ENCODE measurements around the gene TRIM7. TPM values are rescaled to one million over a fixed set of nuclear protein-coding genes. Genes with fewer than 3 reads are reported as not detected.

TRIM7 gene
- total RNA-seq, result 1 to 10 TPM; 2.7 to 5.9 TPM

- peak within 1 kb of the TSS; percentile 87 for H3K4me3 Mint-ChIP-seq
- peak; percentile 6 for ATAC-seq (replicated peaks)
- H3K36me3 Mint-ChIP-seq (ENCODE audit: low read depth), result peaks cover 26% of the 10 kb centered on the region
- peaks cover 25% of the 10 kb centered on the region for H3K4me1 Mint-ChIP-seq
- peaks cover 5% of the 10 kb centered on the region for H3K27me3 Mint-ChIP-seq
- H3K27ac Mint-ChIP-seq, result peak within 1 kb of the TSS; percentile 100
- no peaks in the 10 kb centered on the region for H3K9me3 Mint-ChIP-seq
Measured at GRCh38 chr5:181204826-181205760, at the start of gene TRIM7. TSS of gene TRIM7 (minus strand) at chr5:181205196. CDS start at chr5:181205110, 86 bp downstream.

GRCh38 chr5:181248277-181248676, 43.3 kb upstream of the TRIM7 start:
- Mint-ChIP-seq H3K27ac (peak overlapping the region; percentile 99), H3K27me3 (no peaks in the 10 kb centered on the region), H3K4me1 (peaks cover 32% of the 10 kb centered on the region), H3K4me3 (peak overlapping the region; percentile 85), H3K36me3 (ENCODE audit: low read depth) (peaks cover 77% of the 10 kb centered on the region), H3K9me3 (no peaks in the 10 kb centered on the region)
- no peak for ATAC-seq (replicated peaks)

GRCh38 chr5:181246276-181247049, 41.5 kb upstream of the TRIM7 start:
- Mint-ChIP-seq H3K36me3 (ENCODE audit: low read depth) (peaks cover 80% of the 10 kb centered on the region), H3K9me3 (no peaks in the 10 kb centered on the region), H3K27me3 (no peaks in the 10 kb centered on the region), H3K4me3 (peak overlapping the region; percentile 85), H3K27ac (peak overlapping the region; percentile 99), H3K4me1 (peaks cover 36% of the 10 kb centered on the region)
- peak; percentile 67 for ATAC-seq (replicated peaks)

GRCh38 chr5:181245427-181246275, 40.7 kb upstream of the TRIM7 start:
- Mint-ChIP-seq H3K4me1 (peaks cover 34% of the 10 kb centered on the region), H3K27ac (peak overlapping the region; percentile 99), H3K27me3 (no peaks in the 10 kb centered on the region), H3K4me3 (peak overlapping the region; percentile 85), H3K9me3 (no peaks in the 10 kb centered on the region), H3K36me3 (ENCODE audit: low read depth) (peaks cover 80% of the 10 kb centered on the region)
- no peak for ATAC-seq (replicated peaks)

- Mint-ChIP-seq H3K27me3 (no peaks in the 10 kb centered on the region), H3K9me3 (no peaks in the 10 kb centered on the region), H3K27ac (peak within 1 kb of the TSS; percentile 99), H3K4me3 (peak within 1 kb of the TSS; percentile 85), H3K4me1 (peaks cover 34% of the 10 kb centered on the region), H3K36me3 (ENCODE audit: low read depth) (peaks cover 80% of the 10 kb centered on the region)
- peak; percentile 68 for ATAC-seq (replicated peaks)
Measured at GRCh38 chr5:181243564-181244343, 38.8 kb upstream of the TRIM7 start, which contains the start of gene RACK1. TSS of gene RACK1 (minus strand) at chr5:181243906. CDS start at chr5:181243800, 106 bp downstream.

- Mint-ChIP-seq H3K27ac (peak overlapping the region; percentile 99), H3K4me1 (peaks cover 33% of the 10 kb centered on the region), H3K36me3 (ENCODE audit: low read depth) (peaks cover 80% of the 10 kb centered on the region), H3K27me3 (no peaks in the 10 kb centered on the region), H3K4me3 (peak overlapping the region; percentile 85), H3K9me3 (no peaks in the 10 kb centered on the region)
- ATAC-seq (replicated peaks), result peak; percentile 1
Measured at GRCh38 chr5:181243018-181243563, 38.1 kb upstream of the TRIM7 start.

- peak overlapping the region; percentile 85 for H3K4me3 Mint-ChIP-seq
- peaks cover 33% of the 10 kb centered on the region for H3K4me1 Mint-ChIP-seq
- ATAC-seq (replicated peaks), result no peak
- H3K9me3 Mint-ChIP-seq, result no peaks in the 10 kb centered on the region
- H3K27me3 Mint-ChIP-seq, result no peaks in the 10 kb centered on the region
- H3K36me3 Mint-ChIP-seq (ENCODE audit: low read depth), result peaks cover 80% of the 10 kb centered on the region
- H3K27ac Mint-ChIP-seq, result peak overlapping the region; percentile 99
Measured at GRCh38 chr5:181242031-181242451, 37.0 kb upstream of the TRIM7 start.

- peak; percentile 72 for ATAC-seq (replicated peaks)
- H3K27me3 Mint-ChIP-seq, result no peaks in the 10 kb centered on the region
- peak overlapping the region; percentile 99 for H3K27ac Mint-ChIP-seq
- H3K9me3 Mint-ChIP-seq, result no peaks in the 10 kb centered on the region
- H3K36me3 Mint-ChIP-seq (ENCODE audit: low read depth), result peaks cover 84% of the 10 kb centered on the region
- H3K4me3 Mint-ChIP-seq, result peak overlapping the region; percentile 85
- H3K4me1 Mint-ChIP-seq, result peaks cover 33% of the 10 kb centered on the region
Measured at GRCh38 chr5:181241393-181241975, 36.5 kb upstream of the TRIM7 start.

- Mint-ChIP-seq H3K4me1 (peaks cover 24% of the 10 kb centered on the region), H3K27me3 (no peaks in the 10 kb centered on the region), H3K36me3 (ENCODE audit: low read depth) (peaks cover 97% of the 10 kb centered on the region), H3K9me3 (no peaks in the 10 kb centered on the region), H3K4me3 (peak overlapping the region; percentile 85), H3K27ac (peak overlapping the region; percentile 80)
- ATAC-seq (replicated peaks), result no peak
Measured at GRCh38 chr5:181239062-181239663, 34.2 kb upstream of the TRIM7 start.

- Mint-ChIP-seq H3K27ac (peak overlapping the region; percentile 80), H3K9me3 (no peaks in the 10 kb centered on the region), H3K4me3 (peak overlapping the region; percentile 85), H3K36me3 (ENCODE audit: low read depth) (peaks cover 95% of the 10 kb centered on the region), H3K27me3 (no peaks in the 10 kb centered on the region), H3K4me1 (peaks cover 24% of the 10 kb centered on the region)
- ATAC-seq (replicated peaks), result no peak
Measured at GRCh38 chr5:181237729-181238385, 32.9 kb upstream of the TRIM7 start.

GRCh38 chr5:181236954-181237641, 32.1 kb upstream of the TRIM7 start:
- ATAC-seq (replicated peaks), result no peak
- no peak overlapping the region for H3K27ac Mint-ChIP-seq
- peaks cover 95% of the 10 kb centered on the region for H3K36me3 Mint-ChIP-seq (ENCODE audit: low read depth)
- H3K4me1 Mint-ChIP-seq, result peaks cover 22% of the 10 kb centered on the region
- no peak overlapping the region for H3K4me3 Mint-ChIP-seq
- no peaks in the 10 kb centered on the region for H3K9me3 Mint-ChIP-seq
- H3K27me3 Mint-ChIP-seq, result no peaks in the 10 kb centered on the region

GRCh38 chr5:181236471-181236870, 31.5 kb upstream of the TRIM7 start:
- H3K4me3 Mint-ChIP-seq, result no peak overlapping the region

More at GRCh38 chr5:181236471-181236870, 31.5 kb upstream of the TRIM7 start:
- Mint-ChIP-seq H3K9me3 (no peaks in the 10 kb centered on the region), H3K4me1 (peaks cover 16% of the 10 kb centered on the region), H3K27ac (no peak overlapping the region), H3K27me3 (no peaks in the 10 kb centered on the region), H3K36me3 (ENCODE audit: low read depth) (peaks cover 95% of the 10 kb centered on the region)
- ATAC-seq (replicated peaks), result no peak

Measured in activated T-helper 17 cell treated with anti-CD3 and anti-CD28 coated beads, Interleukin-2, amount 50 U/mL, for 72 hours (primary cell).